MM.1S (cell line): ENCODE results near the gene HAO2.

ENCODE experiments used
- DNase-seq: peaks from one replicate; pipeline ENCODE4 v3.0.0-alpha.2; 2015
- H2AFZ ChIP-seq: fragments of 300-600 bp; sonication (generic); 2 replicates; pipeline ENCODE4 v1.6.0; 2016; ENCODE audit warnings: antibody characterized with exemption, low read length
- H3F3A ChIP-seq: fragments of 300-600 bp; sonication (generic); 2 replicates; pipeline ENCODE4 v1.6.1; 2016; ENCODE audit warnings: mild to moderate bottlenecking, antibody characterized with exemption, low read length, moderate library complexity, mixed read lengths; ENCODE audit not compliant: insufficient read depth
- H3K27ac ChIP-seq: fragments of 300-600 bp; sonication (generic); 2 replicates; pipeline ENCODE4 v1.5.1; 2016; ENCODE audit warnings: mild to moderate bottlenecking, low read length
- H3K27me3 ChIP-seq: fragments of 300-600 bp; sonication (generic); replicated peaks from 2 replicates; pipeline ENCODE4 v1.6.0; 2016; ENCODE audit warnings: low read length; ENCODE audit not compliant: insufficient read depth
- H3K36me3 ChIP-seq: fragments of 300-600 bp; sonication (generic); replicated peaks from 2 replicates; pipeline ENCODE4 v1.6.1; 2016; ENCODE audit warnings: mild to moderate bottlenecking, low read length, mixed read lengths; ENCODE audit not compliant: insufficient read depth
- H3K4me1 ChIP-seq: fragments of 300-600 bp; sonication (generic); 2 replicates; pipeline ENCODE4 v1.6.1; 2016; ENCODE audit warnings: low read length, mixed read lengths
- H3K4me2 ChIP-seq: fragments of 300-600 bp; sonication (generic); 2 replicates; pipeline ENCODE4 v1.6.0; 2016; ENCODE audit warnings: low read depth, low read length
- H3K4me3 ChIP-seq: fragments of 300-600 bp; sonication (generic); 2 replicates; pipeline ENCODE4 v1.5.1; 2016; ENCODE audit warnings: low read length, mixed read lengths
- H3K79me2 ChIP-seq: fragments of 300-600 bp; sonication (generic); 2 replicates; pipeline ENCODE4 v1.6.1; 2016; ENCODE audit warnings: mixed run types, low read length, mixed read lengths
- H3K9ac ChIP-seq: fragments of 300-600 bp; sonication (generic); 2 replicates; pipeline ENCODE4 v1.6.1; 2016; ENCODE audit warnings: low read length, mixed read lengths
- H3K9me2 ChIP-seq: fragments of 300-600 bp; sonication (generic); replicated peaks from 2 replicates; pipeline ENCODE4 v1.6.1; 2016; ENCODE audit warnings: mild to moderate bottlenecking, low read length, mixed read lengths; ENCODE audit not compliant: insufficient read depth
- H3K9me3 ChIP-seq: fragments of 300-600 bp; sonication (generic); replicated peaks from 2 replicates; pipeline ENCODE4 v1.6.1; 2016; ENCODE audit warnings: mild to moderate bottlenecking, low read length, mixed read lengths; ENCODE audit not compliant: insufficient read depth
- H4K20me1 ChIP-seq: fragments of 300-600 bp; sonication (generic); 2 replicates; pipeline ENCODE4 v1.6.1; 2016; ENCODE audit warnings: mild to moderate bottlenecking, low read length, moderate library complexity, mixed read lengths; ENCODE audit not compliant: insufficient read depth
- EZH2 ChIP-seq: fragments of 300-600 bp; sonication (generic); optimal IDR thresholded peaks from 2 replicates; pipeline ENCODE3; 2017; ENCODE audit warnings: low read depth, mild to moderate bottlenecking, antibody characterized with exemption, low read length, mixed read lengths
- EZH2phosphoT487 ChIP-seq: fragments of 300-600 bp; sonication (generic); IDR thresholded peaks from 2 replicates; pipeline ENCODE4 v1.6.1; 2018; ENCODE audit warnings: antibody characterized with exemption, low read length
- TF ChIP-seq, protein P1 (sequence below): fragments of 300-600 bp; sonication (generic); IDR thresholded peaks from 2 replicates; pipeline ENCODE4 v1.5.1; 2016; ENCODE audit warnings: antibody characterized with exemption, low read length, mixed read lengths

Gene HAO2

DNA sequence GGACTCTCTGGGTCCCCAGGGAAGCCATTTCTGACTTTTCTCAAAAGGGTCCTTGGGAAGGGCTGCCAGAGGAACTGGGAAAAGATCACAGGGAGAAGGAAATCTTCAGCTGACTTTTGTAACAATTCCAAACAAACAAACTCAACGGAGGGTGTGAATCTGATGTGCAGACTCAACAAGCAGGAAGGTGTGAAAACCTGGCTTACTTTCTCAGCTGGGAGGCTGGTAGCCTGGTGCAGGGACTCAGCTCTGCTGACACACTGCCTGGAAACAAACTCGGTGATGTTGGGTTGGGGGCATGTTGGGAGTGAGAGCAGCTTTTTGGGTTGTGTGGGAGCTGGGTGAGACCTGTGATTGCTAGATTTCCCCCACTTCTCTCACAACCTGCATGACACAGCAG lies 36.2 kb downstream of the HAO2 start:
- Histone ChIP-seq H3F3A (no peaks in the 10 kb centered on the region), H3K36me3 (no peaks in the 10 kb centered on the region), H3K27ac (no peak overlapping the region), H3K9me2 (no peaks in the 10 kb centered on the region), H3K9ac (no peak overlapping the region), H2AFZ (no peak overlapping the region), H4K20me1 (no peaks in the 10 kb centered on the region), H3K9me3 (no peaks in the 10 kb centered on the region), H3K79me2 (no peaks in the 10 kb centered on the region), H3K4me2 (no peak overlapping the region), H3K4me1 (no peaks in the 10 kb centered on the region), H3K27me3 (no peaks in the 10 kb centered on the region), H3K4me3 (no peak overlapping the region)
- TF ChIP-seq, protein P1, sequence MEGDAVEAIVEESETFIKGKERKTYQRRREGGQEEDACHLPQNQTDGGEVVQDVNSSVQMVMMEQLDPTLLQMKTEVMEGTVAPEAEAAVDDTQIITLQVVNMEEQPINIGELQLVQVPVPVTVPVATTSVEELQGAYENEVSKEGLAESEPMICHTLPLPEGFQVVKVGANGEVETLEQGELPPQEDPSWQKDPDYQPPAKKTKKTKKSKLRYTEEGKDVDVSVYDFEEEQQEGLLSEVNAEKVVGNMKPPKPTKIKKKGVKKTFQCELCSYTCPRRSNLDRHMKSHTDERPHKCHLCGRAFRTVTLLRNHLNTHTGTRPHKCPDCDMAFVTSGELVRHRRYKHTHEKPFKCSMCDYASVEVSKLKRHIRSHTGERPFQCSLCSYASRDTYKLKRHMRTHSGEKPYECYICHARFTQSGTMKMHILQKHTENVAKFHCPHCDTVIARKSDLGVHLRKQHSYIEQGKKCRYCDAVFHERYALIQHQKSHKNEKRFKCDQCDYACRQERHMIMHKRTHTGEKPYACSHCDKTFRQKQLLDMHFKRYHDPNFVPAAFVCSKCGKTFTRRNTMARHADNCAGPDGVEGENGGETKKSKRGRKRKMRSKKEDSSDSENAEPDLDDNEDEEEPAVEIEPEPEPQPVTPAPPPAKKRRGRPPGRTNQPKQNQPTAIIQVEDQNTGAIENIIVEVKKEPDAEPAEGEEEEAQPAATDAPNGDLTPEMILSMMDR, result no peak
- TF ChIP-seq EZH2phosphoT487 (no peak), EZH2 (no peak)
- no peak for DNase-seq

DNA sequence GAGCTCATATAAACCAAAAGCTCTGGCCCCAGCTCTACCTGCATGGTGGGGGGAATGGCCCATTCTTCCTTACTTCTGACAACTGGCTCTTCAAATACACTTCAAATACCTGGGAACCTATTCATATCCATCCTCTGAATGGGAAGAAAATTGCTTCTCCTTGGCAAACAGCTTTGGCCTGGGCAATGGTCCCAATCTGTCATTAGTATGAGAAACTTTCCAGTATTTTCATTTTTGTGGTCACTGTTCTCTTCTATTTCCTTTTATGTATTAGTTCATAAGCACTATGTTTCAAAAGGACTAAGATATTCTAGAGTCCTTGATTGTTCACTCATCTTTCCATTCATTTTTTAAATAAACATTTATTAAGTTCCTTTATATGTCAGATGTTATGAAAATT lies 41.1 kb downstream of the HAO2 start:
- H3K9ac ChIP-seq, result no peak overlapping the region
- no peak for DNase-seq
- H3K4me3 ChIP-seq, result no peak overlapping the region
- no peaks in the 10 kb centered on the region for H3K4me1 ChIP-seq
- no peaks in the 10 kb centered on the region for H4K20me1 ChIP-seq
- H3K27me3 ChIP-seq, result no peaks in the 10 kb centered on the region
- no peaks in the 10 kb centered on the region for H3F3A ChIP-seq
- no peaks in the 10 kb centered on the region for H3K36me3 ChIP-seq
- H3K9me2 ChIP-seq, result no peaks in the 10 kb centered on the region
- H3K4me2 ChIP-seq, result no peak overlapping the region
- no peak for TF ChIP-seq EZH2phosphoT487
- TF ChIP-seq, protein P1, result no peak
- no peak for TF ChIP-seq EZH2
- no peak overlapping the region for H3K27ac ChIP-seq
- H3K9me3 ChIP-seq, result no peaks in the 10 kb centered on the region
- no peak overlapping the region for H2AFZ ChIP-seq
- no peaks in the 10 kb centered on the region for H3K79me2 ChIP-seq

DNA sequence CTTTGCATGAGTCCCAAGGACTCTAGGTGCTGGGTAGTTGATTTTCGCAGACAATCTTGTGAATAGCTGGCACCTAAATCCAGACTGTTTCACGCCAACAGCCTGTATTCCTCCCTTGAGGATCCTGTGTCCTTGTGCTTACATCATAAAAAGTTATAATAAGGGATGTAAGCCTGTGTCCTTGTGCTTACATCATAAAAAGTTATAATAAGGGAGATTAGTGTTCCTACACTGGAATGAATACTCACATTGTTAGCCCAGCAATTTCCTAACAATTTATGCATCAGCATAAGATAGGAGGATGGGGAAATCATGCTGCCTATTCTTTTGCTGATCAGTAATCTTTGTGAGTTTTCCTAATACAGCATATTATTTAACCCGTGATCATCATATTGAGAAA lies 42.4 kb downstream of the HAO2 start:
- no peaks in the 10 kb centered on the region for H3K9me3 ChIP-seq
- no peak for DNase-seq

More for the DNA sequence above, 42.4 kb downstream of the HAO2 start:
- Histone ChIP-seq H3K4me2 (no peak overlapping the region), H3K27ac (no peak overlapping the region), H3K9ac (no peak overlapping the region), H3K9me2 (no peaks in the 10 kb centered on the region), H3K27me3 (no peaks in the 10 kb centered on the region), H4K20me1 (no peaks in the 10 kb centered on the region), H3K36me3 (no peaks in the 10 kb centered on the region), H3K79me2 (no peaks in the 10 kb centered on the region), H3F3A (no peaks in the 10 kb centered on the region), H3K4me1 (no peaks in the 10 kb centered on the region), H2AFZ (no peak overlapping the region), H3K4me3 (no peak overlapping the region)
- TF ChIP-seq, protein P1, result no peak
- no peak for TF ChIP-seq EZH2phosphoT487
- no peak for TF ChIP-seq EZH2
